NCI-H510A treated with DMSO at 0.1 percent for 48 hours (cell line): ENCODE data around the gene FLAD1.

Experiments
- DNase-seq: peaks from one replicate; lab custom pipeline; 2025; lab: John Stamatoyannopoulos, UW

The FLAD1 gene

GRCh38 chr1:154990276-154990675, 7.1 kb downstream of the FLAD1 start:
- no peak for DNase-seq

GRCh38 chr1:154992721-154993571, 9.8 kb downstream of the FLAD1 start:
- peak; percentile 50 for DNase-seq

GRCh38 chr1:154993572-154994268, 10.6 kb downstream of the FLAD1 start, which contains the start of gene LENEP:
TSS of gene LENEP (plus strand) at chr1:154993586. CDS start at chr1:154993608, 22 bp downstream.
- no peak for DNase-seq

- DNase-seq, result no peak
Measured at GRCh38 chr1:154994269-154994587, 11.1 kb downstream of the FLAD1 start.

- DNase-seq, result no peak
Measured at GRCh38 chr1:154994591-154994990, 11.4 kb downstream of the FLAD1 start.

GRCh38 chr1:154995301-154995983, 12.3 kb downstream of the FLAD1 start:
- peak; percentile 15 for DNase-seq

GRCh38 chr1:154996966-154997701, 14.0 kb downstream of the FLAD1 start:
- no peak for DNase-seq

- DNase-seq, result no peak
Measured at GRCh38 chr1:154998201-154998780, 15.1 kb downstream of the FLAD1 start.

- no peak for DNase-seq
Measured at GRCh38 chr1:154998818-154999570, 15.8 kb downstream of the FLAD1 start.

GRCh38 chr1:154999571-155000410, 16.6 kb downstream of the FLAD1 start:
- DNase-seq, result peak; percentile 37

GRCh38 chr1:155000411-155000725, 17.2 kb downstream of the FLAD1 start:
- no peak for DNase-seq

GRCh38 chr1:155000726-155001424, 17.7 kb downstream of the FLAD1 start:
- DNase-seq, result peak; percentile 95

- DNase-seq, result no peak
Measured at GRCh38 chr1:155001425-155001674, 18.2 kb downstream of the FLAD1 start.

GRCh38 chr1:155001675-155002463, 18.7 kb downstream of the FLAD1 start:
- peak; percentile 98 for DNase-seq

- no peak for DNase-seq
Measured at GRCh38 chr1:155002464-155003226, 19.5 kb downstream of the FLAD1 start, which contains the start of gene ZBTB7B. TSS of gene ZBTB7B (plus strand) at chr1:155002802. CDS start at chr1:155014661, 11,859 bp downstream.

- no peak for DNase-seq
Measured at GRCh38 chr1:155003227-155003765, 20.2 kb downstream of the FLAD1 start.

GRCh38 chr1:155003766-155004351, 20.7 kb downstream of the FLAD1 start:
- DNase-seq, result no peak
